ENCODE results near the gene SETD2. TPM values are rescaled to one million over a fixed set of nuclear protein-coding genes. Genes with fewer than 3 reads are reported as not detected.

SETD2 gene
- total and polyA plus RNA-seq, 9 of the 15 experiments (the other 6 are each of a cell fraction or from before 2014, with no cell fraction given): 8.2 to 44.0 (median 33.6) TPM

DNA sequence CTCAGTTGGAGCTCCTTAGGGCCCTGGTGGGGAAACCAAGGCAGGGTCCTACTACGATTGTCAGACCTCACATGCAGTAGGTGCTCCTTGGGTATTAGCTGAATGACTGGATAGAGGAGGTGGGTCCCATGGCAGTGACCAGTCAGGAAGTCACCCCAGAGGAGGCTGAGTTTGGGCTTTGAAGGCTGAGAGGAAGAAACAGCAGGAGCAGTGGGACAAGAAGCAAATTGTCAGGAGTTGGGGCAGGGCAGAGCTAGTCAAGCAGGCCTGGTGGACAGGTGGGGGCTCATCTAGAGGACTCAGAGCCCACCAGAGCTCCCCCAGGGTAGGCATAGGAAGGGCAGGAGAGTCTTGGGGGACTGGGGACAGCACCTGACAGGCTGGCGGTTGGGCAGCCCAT, 181.4 kb downstream of the SETD2 start:
- 75% methylated on average over 2 of the region's 2 CpGs for WGBS (ENCODE audit: insufficient coverage, low coverage, missing lambda C conversion rate)
- H3K36me3 ChIP-seq (ENCODE audit: control insufficient read depth, insufficient read depth, low read length): peaks cover 3% of the 10 kb centered on the region; the same call in 1 of the 3 replicates
- no peaks in the 10 kb centered on the region for H4K20me1 ChIP-seq (replicated peaks; ENCODE audit: control insufficient read depth, insufficient read depth, low read length)
- H3K27me3 ChIP-seq (ENCODE audit: control insufficient read depth in 2 of 2, insufficient read depth in 2 of 2, low read length in 2 of 2): no peaks in the 10 kb centered on the region
- TF ChIP-seq DMBX1 (CRISPR knock-in tag; IDR thresholded peaks at IDR 0.05; ENCODE audit: borderline replicate concordance): no peak
- TF ChIP-seq NFIC (IDR thresholded peaks at IDR 0.05): no peak
- TF ChIP-seq POLR2H (tag; IDR thresholded peaks at IDR 0.05; ENCODE audit: low read depth): no peak
- TF ChIP-seq, protein P1, sequence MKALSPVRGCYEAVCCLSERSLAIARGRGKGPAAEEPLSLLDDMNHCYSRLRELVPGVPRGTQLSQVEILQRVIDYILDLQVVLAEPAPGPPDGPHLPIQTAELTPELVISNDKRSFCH (CRISPR knock-in tag; IDR thresholded peaks at IDR 0.05): no peak
- TF ChIP-seq, protein P1 (tag; IDR thresholded peaks at IDR 0.05): no peak
- no peak for TF ChIP-seq ZKSCAN8 (CRISPR knock-in tag; IDR thresholded peaks at IDR 0.05)
- TF ChIP-seq ZNF699 (CRISPR knock-in tag; IDR thresholded peaks at IDR 0.05; ENCODE audit: insufficient replicate concordance): no peak
- no peak for TF ChIP-seq DNMT1 (IDR thresholded peaks at IDR 0.05)
- no peak for TF ChIP-seq HNRNPH1 (optimal IDR thresholded peaks at IDR 0.05; ENCODE audit: low read depth, low read length)
- TF ChIP-seq RBM15 (IDR thresholded peaks at IDR 0.05; ENCODE audit: insufficient read depth, low read length): no peak
- TF ChIP-seq KDM1A (IDR thresholded peaks at IDR 0.05): no peak
- TF ChIP-seq, protein P2, sequence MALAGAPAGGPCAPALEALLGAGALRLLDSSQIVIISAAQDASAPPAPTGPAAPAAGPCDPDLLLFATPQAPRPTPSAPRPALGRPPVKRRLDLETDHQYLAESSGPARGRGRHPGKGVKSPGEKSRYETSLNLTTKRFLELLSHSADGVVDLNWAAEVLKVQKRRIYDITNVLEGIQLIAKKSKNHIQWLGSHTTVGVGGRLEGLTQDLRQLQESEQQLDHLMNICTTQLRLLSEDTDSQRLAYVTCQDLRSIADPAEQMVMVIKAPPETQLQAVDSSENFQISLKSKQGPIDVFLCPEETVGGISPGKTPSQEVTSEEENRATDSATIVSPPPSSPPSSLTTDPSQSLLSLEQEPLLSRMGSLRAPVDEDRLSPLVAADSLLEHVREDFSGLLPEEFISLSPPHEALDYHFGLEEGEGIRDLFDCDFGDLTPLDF (CRISPR knock-in tag; IDR thresholded peaks at IDR 0.05): no peak
- no peak for TF ChIP-seq PREB (CRISPR knock-in tag; IDR thresholded peaks at IDR 0.05)
- no peak for TF ChIP-seq ZNF75A (CRISPR knock-in tag; IDR thresholded peaks at IDR 0.05)
- TF ChIP-seq POLR2B (IDR thresholded peaks at IDR 0.05; ENCODE audit: low read depth, partially characterized antibody): no peak
- no peak for TF ChIP-seq NONO (IDR thresholded peaks at IDR 0.05; ENCODE audit: low read depth in 2 of 2, low read length in 1 of 2)
- no peak for TF ChIP-seq JUND (IDR thresholded peaks at IDR 0.05; ENCODE audit: borderline replicate concordance, low read depth, low read length)
- no peak for TF ChIP-seq JUND (tag; IDR thresholded peaks at IDR 0.05; ENCODE audit: borderline replicate concordance, low read depth, low read length)
- no peak for TF ChIP-seq HNRNPLL (IDR thresholded peaks at IDR 0.05; ENCODE audit: low read depth, low read length, poor library complexity, severe bottlenecking)
- no peak overlapping the region for H2AFZ ChIP-seq (ENCODE audit: low read depth, low read length)
- peaks cover 64% of the 10 kb centered on the region for H3K79me2 ChIP-seq (ENCODE audit: control insufficient read depth, insufficient read depth, low read length)
- BruUV-seq (replicated peaks): no TSS peak
- H3K4me2 ChIP-seq (ENCODE audit: insufficient read depth, low read length): no peak overlapping the region
- ATAC-seq (no peak), DNase-seq (ENCODE audit: extremely low read depth in 1 of 4, low spot score in 3 of 4) (no peak), FAIRE-seq (no peak)
- H3K9me1 ChIP-seq (ENCODE audit: control insufficient read depth, insufficient read depth, low read length): no peaks in the 10 kb centered on the region
- no peak overlapping the region for H3K27ac ChIP-seq (ENCODE audit: extremely low read depth, low read depth, low read length)
- no peaks in the 10 kb centered on the region for H3K9me3 ChIP-seq (replicated peaks; ENCODE audit: control insufficient read depth, insufficient read depth, low read depth, low read length)
- no peak overlapping the region for H3K4me3 ChIP-seq
- POLR2A ChIA-PET: interaction anchor here (0.6 to 1.5 kb wide), 9 partner anchors 8 to 536 kb away, joined by 3 to 5 read pairs (median 3); no protein-coding TSS in a partner anchor
- in situ Hi-C loops (cut with MboI) (no loop called here), intact Hi-C loops (cut with micrococcal nuclease) (no loop called here)
- CTCF ChIA-PET (ENCODE audit: low intra/inter-chr PET ratio): no interaction called here
- peak overlapping the region in 1 of 2 experiments; percentile 84; a peak in 2 of 4 replicates for H3K9ac ChIP-seq (ENCODE audit: insufficient read depth in 1 of 2, low read depth in 2 of 2, low read length in 2 of 2)
- peaks cover 42 to 77% of the 10 kb centered on the region in 2 experiments for H3K4me1 ChIP-seq (replicated peaks in 1 of 2; ENCODE audit: control insufficient read depth in 2 of 2, insufficient read depth in 2 of 2, low read length in 2 of 2)
